GM06990 (cell line): Measurements from ENCODE around the gene TTC28.

Source experiments
- DNase-seq: peaks from one replicate; pipeline ENCODE4 v3.0.0-alpha.2; 2011; ENCODE audit not compliant: insufficient read length; ENCODE audit errors: extremely low read depth
- H3K27me3 ChIP-seq: replicated peaks from 2 replicates; pipeline ENCODE4 v1.6.0; 2011; ENCODE audit warnings: low read length; ENCODE audit not compliant: control insufficient read depth, insufficient read depth
- H3K36me3 ChIP-seq: 2 replicates; pipeline ENCODE4 v1.5.1; 2011; ENCODE audit warnings: low read length; ENCODE audit not compliant: control insufficient read depth, insufficient read depth
- H3K4me3 ChIP-seq: replicated peaks from 2 replicates; pipeline ENCODE4 v1.5.1; 2011; ENCODE audit warnings: low read depth, mild to moderate bottlenecking, control low read depth, low read length
- TF ChIP-seq, protein P1 (sequence below): IDR thresholded peaks from 2 replicates; pipeline ENCODE4 v1.5.1; 2011; ENCODE audit warnings: low read length, control low read depth, mild to moderate bottlenecking, inconsistent platforms; ENCODE audit not compliant: insufficient read depth, poor library complexity, severe bottlenecking

The TTC28 gene

DNA sequence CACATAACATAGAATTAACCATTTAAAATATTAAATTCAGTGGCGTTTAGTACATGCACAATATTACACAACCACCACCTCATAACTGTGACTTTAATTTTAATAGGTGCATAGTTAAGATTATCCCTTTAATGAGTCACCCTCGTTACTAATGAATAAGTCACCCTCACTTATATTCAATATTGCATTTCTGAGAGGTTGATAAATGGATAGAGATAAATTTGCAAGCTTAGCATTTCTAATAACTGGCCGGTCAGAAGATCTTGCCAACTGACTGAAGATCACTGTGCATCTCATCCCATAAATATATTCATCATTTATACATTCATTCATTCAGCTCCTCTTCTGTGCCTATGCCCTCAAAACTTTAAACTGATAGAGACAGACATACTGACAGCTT, 243.7 kb downstream of the TTC28 start:
- TF ChIP-seq, protein P1, sequence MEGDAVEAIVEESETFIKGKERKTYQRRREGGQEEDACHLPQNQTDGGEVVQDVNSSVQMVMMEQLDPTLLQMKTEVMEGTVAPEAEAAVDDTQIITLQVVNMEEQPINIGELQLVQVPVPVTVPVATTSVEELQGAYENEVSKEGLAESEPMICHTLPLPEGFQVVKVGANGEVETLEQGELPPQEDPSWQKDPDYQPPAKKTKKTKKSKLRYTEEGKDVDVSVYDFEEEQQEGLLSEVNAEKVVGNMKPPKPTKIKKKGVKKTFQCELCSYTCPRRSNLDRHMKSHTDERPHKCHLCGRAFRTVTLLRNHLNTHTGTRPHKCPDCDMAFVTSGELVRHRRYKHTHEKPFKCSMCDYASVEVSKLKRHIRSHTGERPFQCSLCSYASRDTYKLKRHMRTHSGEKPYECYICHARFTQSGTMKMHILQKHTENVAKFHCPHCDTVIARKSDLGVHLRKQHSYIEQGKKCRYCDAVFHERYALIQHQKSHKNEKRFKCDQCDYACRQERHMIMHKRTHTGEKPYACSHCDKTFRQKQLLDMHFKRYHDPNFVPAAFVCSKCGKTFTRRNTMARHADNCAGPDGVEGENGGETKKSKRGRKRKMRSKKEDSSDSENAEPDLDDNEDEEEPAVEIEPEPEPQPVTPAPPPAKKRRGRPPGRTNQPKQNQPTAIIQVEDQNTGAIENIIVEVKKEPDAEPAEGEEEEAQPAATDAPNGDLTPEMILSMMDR, result no peak
- H3K4me3 ChIP-seq, result no peak overlapping the region
- H3K36me3 ChIP-seq, result no peaks in the 10 kb centered on the region
- DNase-seq, result no peak
- no peaks in the 10 kb centered on the region for H3K27me3 ChIP-seq

DNA sequence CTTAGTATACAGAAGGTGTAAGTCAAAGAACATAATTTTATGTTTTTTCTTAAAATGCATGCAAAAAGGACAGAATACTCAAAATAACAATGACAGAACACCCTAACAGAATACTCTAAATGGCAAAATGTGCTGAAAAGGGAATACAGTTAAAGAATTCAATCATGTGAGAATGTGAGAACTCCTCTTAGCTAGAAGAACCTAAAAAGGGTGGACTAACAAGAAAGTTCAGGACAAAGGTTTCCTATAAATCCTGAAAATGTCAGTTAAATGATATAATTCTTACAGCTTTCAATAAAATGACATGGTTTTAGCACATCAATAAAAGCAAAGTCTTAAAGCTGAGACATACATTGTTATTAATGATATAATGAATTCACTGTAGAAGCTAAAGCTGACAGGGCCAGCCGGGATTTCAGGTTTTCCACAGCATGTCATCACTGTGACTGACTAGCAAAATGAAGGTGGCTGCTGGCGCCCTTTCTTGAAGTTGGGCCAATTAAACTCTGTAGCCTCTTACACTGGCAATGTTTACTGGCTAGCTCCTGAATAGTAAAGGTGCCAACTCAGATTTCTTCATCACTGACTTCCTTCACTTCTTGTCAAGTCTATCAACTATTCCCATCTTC, 244.4 kb downstream of the TTC28 start:
- TF ChIP-seq, protein P1, result no peak
- DNase-seq, result no peak
- H3K36me3 ChIP-seq, result no peaks in the 10 kb centered on the region
- no peaks in the 10 kb centered on the region for H3K27me3 ChIP-seq
- no peak overlapping the region for H3K4me3 ChIP-seq

DNA sequence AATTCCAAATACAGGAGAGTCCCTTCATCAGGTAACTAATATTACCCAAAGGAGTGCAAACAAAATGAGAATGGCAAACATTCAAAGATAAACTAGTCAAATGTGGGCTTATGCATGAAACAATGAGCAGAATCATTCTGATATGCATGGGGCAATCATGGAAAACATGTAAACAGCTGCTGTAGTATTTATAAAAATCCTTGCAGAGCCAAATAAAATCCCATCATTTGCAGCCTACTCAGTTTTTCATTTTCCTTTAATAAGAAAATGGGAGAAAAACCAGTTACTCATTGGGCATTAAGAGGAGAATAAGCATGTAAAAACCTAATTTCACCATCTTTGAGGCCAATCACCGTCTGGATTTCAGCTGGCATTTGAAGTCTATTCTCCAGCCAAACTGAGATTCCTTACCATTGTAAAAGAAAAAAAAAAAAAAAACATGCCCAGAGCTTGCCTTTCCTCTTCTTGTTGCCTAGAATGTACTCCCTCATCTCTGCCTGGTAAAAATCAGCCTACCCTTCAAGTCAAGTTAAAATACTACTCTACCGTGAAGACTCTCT, 249.1 kb downstream of the TTC28 start:
- no peaks in the 10 kb centered on the region for H3K36me3 ChIP-seq
- no peak overlapping the region for H3K4me3 ChIP-seq
- TF ChIP-seq, protein P1, result no peak
- DNase-seq, result no peak
- no peaks in the 10 kb centered on the region for H3K27me3 ChIP-seq

DNA sequence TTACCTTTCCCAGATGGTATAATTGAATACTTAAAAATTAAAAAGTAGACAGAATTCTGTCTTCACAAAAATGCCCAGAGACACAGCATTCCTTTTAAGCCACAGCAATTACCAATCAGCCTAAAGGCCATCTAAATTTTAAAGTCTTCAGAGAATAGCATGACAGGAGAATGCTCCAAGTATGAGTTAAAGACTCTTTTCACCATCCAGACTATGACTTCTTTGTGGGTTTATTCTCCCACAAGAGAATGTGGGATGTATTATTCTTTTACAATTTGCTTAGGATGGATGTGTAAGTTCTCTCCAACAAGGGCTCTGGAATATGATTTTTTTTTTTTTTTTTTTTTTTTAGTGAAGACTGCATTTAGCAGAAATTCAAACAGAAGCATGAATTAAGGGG, 249.9 kb downstream of the TTC28 start:
- TF ChIP-seq, protein P1, result no peak
- DNase-seq, result no peak
- Histone ChIP-seq H3K36me3 (no peaks in the 10 kb centered on the region), H3K27me3 (no peaks in the 10 kb centered on the region), H3K4me3 (no peak overlapping the region)

DNA sequence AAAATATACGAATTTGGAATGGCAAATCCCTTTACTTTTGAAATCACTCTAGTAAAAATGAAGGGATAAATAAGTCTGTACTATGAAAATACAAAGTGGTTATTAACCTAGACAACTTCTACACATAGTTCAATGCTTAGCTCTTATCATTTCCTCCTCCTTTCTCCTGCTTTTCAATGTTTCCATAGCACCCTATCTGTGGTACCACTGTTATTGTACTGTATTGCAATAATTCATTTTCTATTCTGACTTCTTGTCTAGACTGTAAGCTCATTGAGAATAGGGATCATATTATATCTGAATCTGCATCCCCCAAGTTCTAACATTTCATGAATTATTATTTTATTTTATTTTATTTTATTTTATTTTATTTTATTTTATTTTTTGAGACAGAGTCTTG, 251.4 kb downstream of the TTC28 start:
- no peaks in the 10 kb centered on the region for H3K27me3 ChIP-seq
- H3K36me3 ChIP-seq, result no peaks in the 10 kb centered on the region
- TF ChIP-seq, protein P1, result no peak
- no peak overlapping the region for H3K4me3 ChIP-seq
- no peak for DNase-seq
